CD4-positive, alpha-beta T cell treated with Interferon gamma for 1 hour (primary cell): ENCODE results near the gene ANTXR2.
A peak's percentile ranks its signal among the peaks of the same experiment; 100 is the strongest.

Experiments used
- DNase-seq: peaks from one replicate; pipeline ENCODE4 v3.0.0-alpha.2; 2020

ANTXR2 gene

DNA sequence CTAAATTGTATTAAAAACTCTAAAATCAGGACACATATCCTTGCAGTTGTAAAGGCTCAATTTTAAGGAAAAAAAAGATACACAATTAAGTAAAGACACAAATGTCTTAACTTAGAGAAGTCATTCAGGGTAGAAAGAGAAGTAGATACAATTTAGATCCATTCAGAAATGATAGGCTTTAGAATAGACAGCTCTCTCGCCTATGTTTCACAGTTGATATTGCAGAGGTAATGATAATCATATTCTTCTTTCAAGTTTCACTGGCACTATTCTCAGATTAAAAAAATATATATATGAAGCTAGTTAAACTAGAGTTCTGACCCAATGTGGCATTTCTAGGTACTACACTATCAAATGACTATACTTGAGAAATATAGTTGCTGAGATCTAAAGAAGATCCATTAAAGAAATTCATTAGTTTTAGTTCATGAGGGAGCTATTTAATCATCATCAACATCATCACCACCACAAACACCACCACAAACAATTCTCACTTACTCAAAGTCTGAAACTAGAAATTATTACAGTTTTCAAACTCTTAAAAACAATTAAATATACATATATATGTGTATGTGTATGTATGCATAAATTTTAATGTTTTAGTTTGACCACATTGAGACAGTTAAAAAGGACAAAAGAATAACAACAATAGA is 93.1 kb downstream of the ANTXR2 start:
- DNase-seq, result no peak

DNA sequence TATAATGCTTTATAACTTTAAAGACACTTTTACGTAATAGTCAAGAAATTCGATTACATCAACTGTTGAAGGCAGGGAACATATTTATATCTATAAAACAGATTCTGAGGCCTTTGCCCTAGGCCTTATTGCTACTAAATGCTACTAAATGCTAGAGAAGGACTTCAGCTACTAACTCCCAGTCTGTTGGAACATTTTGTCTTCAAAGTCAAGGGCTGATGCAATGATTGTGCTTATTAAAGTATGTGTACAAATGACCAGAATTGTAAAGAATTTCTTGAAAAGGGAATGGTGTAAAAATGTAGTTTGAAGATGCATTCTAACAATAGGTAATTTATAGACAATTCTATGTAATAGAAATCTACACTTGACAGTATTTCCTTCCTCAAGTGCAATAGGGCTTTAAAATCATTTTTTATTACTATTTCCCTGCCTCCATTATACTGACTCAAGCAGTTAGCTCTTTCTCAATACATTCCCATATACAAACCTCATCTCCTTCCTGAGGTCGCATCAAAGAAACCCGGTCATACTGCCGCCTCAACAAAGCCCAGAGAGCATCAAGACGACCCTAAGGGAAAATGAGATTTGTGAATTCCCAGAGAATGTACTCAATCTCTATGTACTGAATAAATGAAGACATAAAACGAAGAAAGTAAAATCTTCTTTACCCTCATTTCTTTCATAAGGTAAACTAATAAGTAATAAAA is 95.7 kb downstream of the ANTXR2 start:
- DNase-seq, result no peak

DNA sequence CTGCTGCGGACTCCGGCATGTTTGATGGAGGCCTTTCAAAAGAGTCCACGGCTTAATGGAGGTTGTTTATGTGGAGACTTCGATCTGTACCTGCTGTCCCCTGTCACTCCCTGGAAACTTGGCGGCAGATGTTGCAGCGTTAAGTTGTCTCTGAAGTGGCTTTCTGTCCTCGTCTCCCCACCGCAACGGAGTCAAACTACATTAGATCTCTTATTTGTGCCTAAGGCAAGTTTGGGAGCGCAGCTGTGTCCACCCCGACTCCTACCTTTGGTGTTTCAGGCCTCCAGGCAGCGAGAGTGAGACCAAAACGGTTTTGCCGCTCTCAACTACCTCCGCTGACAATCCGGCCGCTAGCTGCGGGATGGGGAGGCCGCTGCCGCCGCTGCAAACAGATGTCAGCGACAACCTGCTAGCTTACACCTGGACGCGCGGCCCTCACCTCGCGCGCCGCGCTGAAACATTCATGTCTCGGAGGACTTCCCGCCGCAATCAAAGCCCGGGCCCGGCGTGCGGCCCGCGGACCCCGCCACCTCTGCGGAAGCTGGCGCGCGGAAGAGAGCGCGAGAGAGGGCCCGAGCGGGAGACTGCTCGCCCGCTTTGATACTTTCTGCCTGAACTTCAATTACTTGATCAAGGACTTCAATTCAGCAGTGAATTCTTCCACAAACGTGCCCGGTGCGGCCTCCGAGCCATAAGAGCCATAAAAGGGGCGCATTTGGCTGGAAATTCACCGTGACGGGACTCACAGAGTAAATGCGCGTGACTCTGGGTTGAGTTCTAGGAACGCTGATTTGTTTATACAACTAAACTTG is 108.4 kb downstream of the ANTXR2 start:
- no peak for DNase-seq

- no peak for DNase-seq
Observed at GRCh38 chr4:79964020-79964399, 109.0 kb downstream of the ANTXR2 start.

DNA sequence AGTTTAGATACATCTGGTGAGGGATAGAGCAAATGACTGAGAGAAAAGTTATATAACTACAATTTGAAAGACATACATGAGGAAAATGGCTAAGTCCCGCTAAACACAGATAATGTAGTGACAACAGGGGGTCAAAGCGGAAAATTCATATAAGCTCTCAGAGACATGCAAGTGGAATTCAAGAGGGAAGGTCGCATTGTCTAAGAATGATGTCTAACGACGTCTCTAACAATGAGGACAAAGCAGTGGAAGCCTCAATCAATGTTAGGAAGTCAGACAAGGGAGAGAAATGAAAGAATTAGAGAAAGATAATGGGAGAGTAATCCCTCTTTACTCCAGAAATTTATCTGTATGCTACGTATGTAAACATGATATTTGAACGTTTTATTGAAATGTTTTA is 113.4 kb downstream of the ANTXR2 start:
- DNase-seq, result no peak

DNA sequence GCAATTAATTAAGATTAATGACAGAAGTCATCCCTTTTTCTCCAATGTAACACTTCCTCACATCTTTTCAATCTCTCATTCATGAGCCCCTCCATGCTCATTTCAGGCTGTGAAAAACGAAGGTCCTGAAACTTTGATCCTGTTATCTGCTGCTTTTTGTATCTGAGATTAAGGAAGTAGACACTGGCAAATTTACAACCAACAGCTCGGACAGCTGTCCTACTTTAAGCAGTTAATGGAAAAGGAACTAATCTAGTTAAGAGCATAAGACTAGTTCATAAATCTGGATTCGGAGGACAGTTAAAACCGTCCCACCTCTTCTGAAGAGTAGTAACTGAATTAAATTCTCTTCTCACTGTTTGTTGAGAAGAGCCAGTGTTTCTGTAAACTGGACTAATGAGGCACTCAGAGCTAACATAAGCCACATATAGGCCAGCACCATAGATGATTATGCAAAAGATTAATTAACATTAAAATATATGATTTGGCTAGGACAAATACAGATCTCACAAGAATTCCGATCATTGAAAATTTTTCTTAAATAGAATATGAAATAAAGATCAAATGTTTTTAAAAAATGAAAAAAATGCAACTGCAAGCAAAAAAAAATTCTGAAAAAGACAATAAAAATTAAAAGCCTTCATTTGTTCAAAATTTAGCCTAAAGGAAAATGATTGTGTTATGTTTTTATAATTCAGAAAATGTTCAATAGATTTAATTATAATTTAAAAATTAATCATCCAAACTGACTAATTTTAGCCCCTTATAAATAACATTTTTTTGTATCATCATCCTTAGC is 114.4 kb downstream of the ANTXR2 start:
- no peak for DNase-seq

GRCh38 chr4:79949178-79949577 is 123.9 kb downstream of the ANTXR2 start:
- no peak for DNase-seq

DNA sequence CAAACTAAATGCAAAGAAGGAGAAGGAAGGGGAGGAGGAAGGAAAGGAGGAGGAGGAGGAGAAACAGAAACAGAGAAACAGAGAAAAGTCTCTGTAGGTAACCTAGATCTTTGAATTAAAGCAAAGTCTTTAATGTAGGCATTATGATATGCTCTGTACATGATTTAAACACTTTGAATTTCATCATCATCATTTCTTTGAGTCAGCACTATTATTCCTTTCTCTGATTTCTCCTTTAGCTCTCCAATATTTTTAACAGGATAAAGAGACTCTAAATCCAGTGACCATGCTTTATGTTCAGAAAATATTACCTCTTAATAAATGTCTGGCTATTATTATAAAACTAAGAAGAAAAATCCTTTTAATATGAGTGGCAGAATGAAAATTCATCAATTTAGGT is 124.3 kb downstream of the ANTXR2 start:
- no peak for DNase-seq

DNA sequence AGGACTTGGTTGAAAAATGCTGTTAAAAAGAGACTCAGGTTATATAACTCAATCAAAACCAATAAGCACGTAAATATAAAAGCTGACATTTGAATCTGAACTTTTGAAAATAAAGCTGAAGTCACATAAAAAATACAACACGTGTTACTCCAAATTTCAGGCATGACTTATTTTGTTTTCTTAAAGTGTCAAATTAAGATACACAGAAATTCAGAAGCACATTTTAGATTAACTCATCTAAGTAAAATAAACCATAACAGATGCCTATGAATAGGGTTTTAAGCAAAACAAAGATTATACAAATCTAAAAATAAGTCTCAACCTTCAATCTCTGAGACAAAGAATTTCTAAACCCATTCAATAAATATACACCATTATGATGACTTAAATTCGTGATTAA is 124.8 kb downstream of the ANTXR2 start:
- DNase-seq, result no peak

DNA sequence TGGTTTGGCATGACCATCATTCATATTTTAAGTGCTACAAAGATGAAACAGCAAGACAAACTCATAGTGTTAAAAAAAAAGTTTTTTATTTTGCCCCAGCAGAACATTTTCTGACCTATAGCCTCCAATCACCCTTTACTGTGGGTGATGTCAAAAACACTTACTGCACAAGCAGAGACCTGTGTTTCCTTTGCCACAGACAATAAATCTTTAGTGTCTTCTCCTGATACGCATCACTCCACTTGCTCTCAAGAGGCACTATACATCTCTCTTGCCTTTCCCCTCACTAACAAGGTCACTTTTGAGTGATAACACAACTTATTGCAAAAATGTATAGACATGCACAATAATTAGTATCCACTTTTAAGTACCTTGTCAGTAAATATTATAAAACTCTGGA is 125.6 kb downstream of the ANTXR2 start:
- DNase-seq, result no peak

DNA sequence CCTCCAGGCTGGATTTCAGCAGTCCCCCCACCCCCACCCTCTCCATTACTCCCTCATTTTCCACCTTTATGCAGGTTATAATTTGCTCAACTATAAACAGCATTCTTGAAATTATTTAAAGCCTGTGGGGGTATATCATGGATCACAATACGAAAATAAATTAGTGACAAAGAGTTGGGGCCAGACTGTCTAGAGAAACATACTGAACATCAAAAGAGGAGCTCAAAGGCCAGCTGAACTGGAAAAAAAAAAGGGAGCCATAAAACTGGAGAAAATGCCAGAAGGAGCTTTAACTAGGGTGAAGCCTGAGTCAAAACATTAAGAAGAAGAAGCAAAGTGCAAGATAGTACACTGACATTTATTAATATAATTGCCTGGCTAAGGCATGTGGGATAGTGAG is 137.8 kb downstream of the ANTXR2 start:
- no peak for DNase-seq

DNA sequence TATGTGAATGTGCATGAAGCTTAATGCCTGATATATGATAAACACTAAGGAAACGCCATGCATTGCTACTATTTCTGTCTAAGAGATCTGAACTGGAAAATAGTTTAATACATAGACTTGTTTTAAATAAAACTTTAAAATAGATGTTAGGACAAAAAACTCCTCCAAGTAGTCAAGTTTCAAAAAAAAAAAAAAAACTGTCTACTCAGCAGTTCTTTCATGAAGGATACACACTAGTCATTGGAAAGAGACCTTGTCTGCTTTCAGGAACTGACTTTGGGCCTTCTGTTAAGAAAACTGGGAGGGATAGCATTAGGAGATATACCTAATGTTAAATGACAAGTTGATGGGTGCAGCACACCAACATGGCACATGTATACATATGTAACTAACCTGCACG is 138.4 kb downstream of the ANTXR2 start:
- no peak for DNase-seq

DNA sequence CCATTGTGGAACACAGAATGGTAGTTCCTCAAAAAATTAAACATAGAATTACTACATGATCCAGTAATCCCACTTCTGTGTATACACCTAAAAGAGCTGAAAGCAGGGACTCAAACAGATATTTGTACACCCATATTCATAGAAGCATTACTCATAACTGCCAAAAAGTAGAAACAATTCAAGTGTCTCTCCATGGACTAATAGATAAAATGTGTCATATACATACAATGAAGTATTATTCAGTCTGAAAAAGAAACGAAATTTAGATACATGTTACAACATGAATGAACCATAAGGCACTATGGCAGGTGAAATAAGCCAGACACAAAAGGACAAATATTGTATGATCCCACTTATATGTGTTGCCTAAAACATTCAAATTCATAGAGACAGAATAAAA is 145.1 kb downstream of the ANTXR2 start:
- DNase-seq, result no peak

DNA sequence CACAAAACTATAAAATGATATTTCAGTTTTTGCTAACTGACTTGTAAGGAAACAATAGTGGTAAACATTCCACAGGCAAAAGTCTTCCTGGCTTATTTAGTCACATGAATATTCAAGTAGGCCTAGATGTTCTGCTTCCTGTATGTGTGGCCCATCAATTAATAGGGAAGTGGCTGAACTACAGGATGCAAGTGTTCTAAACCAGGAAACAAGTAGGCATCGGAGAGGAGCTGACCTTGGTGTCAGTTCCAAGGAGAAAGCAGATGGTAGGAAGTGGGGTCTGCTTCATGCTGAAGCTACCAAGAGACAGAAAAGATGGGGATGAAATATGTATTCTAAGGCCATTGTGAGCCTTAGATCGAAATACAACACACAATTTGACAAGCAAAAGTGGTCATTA is 149.7 kb downstream of the ANTXR2 start:
- DNase-seq, result no peak

GRCh38 chr4:79922011-79922410 is 151.0 kb downstream of the ANTXR2 start:
- no peak for DNase-seq

GRCh38 chr4:79920163-79920853 is 152.7 kb downstream of the ANTXR2 start:
- no peak for DNase-seq

DNA sequence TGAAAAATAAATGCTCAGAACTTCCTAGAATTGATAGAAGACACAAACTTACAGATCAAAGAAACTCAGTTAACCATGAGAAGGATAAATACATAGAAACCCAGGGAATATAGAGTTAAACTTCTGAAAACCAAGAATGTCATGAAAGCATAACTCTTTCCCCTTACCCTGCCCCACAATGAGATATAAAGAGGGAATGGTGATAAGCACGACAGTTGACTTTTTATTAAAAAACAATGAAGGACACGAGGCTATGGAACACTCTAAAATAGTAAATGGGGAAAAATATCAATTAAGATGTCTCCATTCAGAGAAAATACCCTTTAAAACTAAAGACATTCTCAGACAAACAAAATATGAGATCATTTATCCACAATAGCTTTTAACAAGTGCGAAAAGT is 154.7 kb downstream of the ANTXR2 start:
- DNase-seq, result no peak

DNA sequence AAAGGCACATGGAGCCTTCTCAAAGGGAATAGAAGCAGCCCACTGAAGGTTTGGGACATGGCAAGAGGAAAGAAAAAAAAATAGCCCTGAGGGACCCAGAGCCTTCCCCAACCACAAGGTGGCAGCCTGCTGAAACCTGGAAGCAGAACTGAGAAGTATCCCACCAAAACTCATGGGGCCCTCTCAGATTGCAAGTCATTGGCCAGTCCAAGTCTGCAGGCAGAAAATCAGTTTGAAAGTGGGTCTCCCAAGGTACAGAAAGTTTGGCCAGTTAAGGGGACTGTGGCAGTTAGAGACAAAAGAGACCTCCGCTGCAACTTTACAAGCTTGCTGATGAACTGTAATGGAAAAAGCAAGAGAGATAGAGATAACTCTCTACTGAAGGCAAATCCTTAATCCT is 155.8 kb downstream of the ANTXR2 start:
- DNase-seq, result peak; percentile 22

GRCh38 chr4:79915246-79915645 is 157.8 kb downstream of the ANTXR2 start:
- no peak for DNase-seq

DNA sequence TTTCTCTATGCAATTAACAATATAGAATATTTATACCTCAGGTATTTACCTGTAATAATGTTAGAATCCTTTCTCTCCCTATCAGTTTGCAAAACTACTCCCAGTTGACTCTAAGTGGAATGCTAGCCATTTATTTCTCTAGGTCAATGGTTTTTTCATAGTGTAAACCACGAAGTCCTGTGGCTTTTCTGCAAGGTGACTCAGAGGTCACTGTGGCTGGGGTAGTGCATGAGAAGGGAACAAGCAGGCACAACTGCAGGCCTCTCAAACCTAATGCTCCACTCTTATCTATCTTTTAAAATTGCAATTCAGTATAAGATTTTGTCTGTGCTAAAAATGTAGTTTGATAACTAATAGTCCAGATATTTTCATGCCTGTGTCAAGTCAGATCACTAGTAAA is 159.4 kb downstream of the ANTXR2 start:
- DNase-seq, result no peak

DNA sequence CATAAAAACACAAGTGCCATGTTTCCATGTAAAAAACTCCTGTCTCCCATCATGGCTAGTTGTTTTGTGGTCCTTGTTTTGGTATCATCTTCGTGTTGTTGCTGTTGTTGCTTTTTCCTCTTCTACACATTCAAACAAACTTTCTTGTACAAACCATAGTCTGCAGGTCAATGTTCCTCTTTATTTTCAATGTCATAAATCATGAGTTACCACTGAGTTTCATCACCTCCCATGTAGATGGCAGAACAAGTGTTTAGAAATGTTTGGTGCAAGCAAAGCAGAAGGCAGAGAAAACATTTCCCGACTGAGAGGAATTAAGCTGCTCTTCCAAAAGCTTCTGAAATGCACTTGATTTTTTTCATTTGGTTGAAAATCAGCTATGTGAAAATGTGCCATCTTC is 166.0 kb downstream of the ANTXR2 start:
- DNase-seq, result no peak

GRCh38 chr4:79906303-79906702 is 166.7 kb downstream of the ANTXR2 start:
- no peak for DNase-seq

DNA sequence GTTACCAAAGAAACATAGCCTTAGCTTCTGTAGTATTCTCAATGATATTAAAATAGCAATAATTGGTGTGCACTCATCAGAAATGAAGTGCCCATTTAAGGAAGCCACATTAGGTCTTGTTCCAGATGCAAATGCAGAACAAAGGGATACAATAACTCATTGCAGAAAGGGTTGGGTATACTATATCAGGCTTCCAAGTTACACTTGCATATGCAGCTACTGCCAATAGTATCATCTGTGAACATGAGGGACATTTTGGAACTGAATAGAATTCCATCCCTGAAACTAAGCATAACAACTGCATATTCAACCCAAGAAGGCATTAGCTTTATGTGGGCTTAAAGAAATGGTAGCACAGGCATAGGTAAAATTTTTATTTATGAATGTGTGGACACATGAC is 167.8 kb downstream of the ANTXR2 start:
- DNase-seq, result no peak
